ENCODE results near the gene SMC6.

DNA sequence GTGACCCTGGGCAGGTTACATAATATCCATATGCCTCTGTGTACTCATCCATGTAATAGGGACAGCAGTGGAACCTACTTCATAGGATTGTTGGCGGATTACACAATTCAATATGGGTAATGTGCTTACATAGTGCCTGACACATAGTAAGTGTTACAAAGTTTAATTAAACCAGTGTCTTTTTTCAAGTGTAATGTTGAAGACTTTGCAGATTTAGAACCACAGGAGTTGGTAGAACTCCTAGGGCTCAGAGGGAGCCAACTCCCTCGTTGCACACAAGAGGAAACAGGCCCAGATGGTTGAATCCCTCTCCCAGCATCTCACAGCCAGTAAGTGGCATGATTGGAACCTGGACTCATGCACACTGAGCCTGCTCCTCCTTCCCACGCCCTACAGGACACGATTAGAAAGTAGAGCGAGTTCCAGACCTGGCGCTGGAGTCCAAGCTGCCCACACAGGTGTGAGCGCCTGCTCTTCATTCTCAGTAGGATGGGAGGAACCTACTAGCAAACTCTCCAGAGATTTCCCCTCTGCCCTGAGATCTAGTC is 115.3 kb downstream of the SMC6 start:
- TF ChIP-seq ZNF274 (IDR thresholded peaks at IDR 0.05; ENCODE audit: low read depth, low read length) = no peak
- TF ChIP-seq YY1 (IDR thresholded peaks at IDR 0.05; ENCODE audit: insufficient read depth, insufficient read length) = no peak
- no peak for TF ChIP-seq SUZ12 (IDR thresholded peaks at IDR 0.05; ENCODE audit: extremely low read depth, insufficient read depth, insufficient read length)
